Measurements from ENCODE around the gene NRF1. TPM values are rescaled to one million over a fixed set of nuclear protein-coding genes. Genes with fewer than 3 reads are reported as not detected.

The NRF1 gene
- total RNA-seq, 1 experiment from 2014 or later, result 19.3 TPM

DNA sequence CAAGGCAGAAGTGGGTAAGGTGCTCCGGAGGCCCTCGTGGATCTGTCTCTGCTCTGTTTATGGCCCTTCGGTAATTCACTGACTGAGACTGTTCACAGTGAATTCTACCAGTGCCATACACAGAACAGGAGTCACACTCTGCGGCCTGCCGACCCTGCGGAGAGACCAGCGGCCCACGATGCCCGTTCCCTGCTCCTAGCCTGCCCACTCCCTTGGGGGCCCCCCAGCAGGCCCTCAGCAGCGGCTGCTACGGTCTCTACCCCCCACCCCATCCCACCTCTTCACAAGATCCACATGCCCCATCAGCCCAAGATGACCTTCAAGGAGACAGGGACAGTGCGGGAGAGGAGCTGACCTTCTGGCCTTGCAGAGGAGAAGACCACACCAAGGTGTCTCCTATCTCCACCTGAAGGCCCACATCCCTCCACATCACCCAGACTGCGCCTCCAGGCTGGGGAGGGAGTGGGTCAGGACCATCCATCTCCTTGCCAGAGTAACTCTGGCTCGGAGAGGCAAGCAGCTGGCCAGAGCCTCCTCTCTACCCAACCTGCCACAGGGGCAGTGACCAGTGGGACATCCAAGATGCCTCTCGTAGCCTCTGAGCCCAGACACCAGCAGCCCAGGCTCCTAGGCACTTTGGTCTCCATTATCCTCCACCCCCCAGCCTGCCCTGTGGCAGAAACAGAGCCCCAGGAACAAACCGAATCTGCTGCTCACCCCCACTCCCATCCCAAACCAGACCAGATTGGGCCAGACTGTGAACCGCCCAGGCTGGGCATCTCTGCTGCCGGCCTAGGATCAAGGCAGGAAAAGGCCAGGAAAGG lies 163.6 kb downstream of the NRF1 start:
- Histone ChIP-seq H3K79me2 (ENCODE audit: insufficient read depth, low read length) (no peaks in the 10 kb centered on the region; the same call in 1 of the 2 replicates), H3K79me1 (ENCODE audit: insufficient read depth, low read depth, low read length, poor library complexity, severe bottlenecking) (no peaks in the 10 kb centered on the region), H2BK20ac (ENCODE audit: low read depth, low read length, poor library complexity, severe bottlenecking) (no peak overlapping the region), H3K9ac (ENCODE audit: extremely low read depth, insufficient read length, low read length) (no peak overlapping the region), H3K4ac (ENCODE audit: low read depth, low read length) (no peak overlapping the region), H2AK5ac (ENCODE audit: insufficient read length, low read length) (no peak overlapping the region), H3K27ac (ENCODE audit: insufficient read length, low read depth, low read length) (no peak overlapping the region), H3K27me3 (ENCODE audit: insufficient read depth, low read length) (peaks cover 20% of the 10 kb centered on the region), H3K4me1 (ENCODE audit: insufficient read depth, low read length) (peaks cover 21% of the 10 kb centered on the region; the same call in 1 of the 2 replicates), H4K8ac (replicated peaks; ENCODE audit: insufficient read length, low read depth, low read length) (no peak overlapping the region), H2BK12ac (ENCODE audit: insufficient read length, low read depth, low read length) (no peak overlapping the region), H3K23ac (ENCODE audit: insufficient read length, low read depth, low read length) (no peak overlapping the region), H2BK15ac (ENCODE audit: low read depth, low read length) (no peak overlapping the region), H3K18ac (ENCODE audit: insufficient read length, low read depth, low read length) (no peak overlapping the region), H3K56ac (ENCODE audit: insufficient read length, low read depth, low read length) (no peak overlapping the region), H2BK120ac (ENCODE audit: low read depth, low read length, poor library complexity, severe bottlenecking) (no peak overlapping the region), H4K20me1 (ENCODE audit: control insufficient read depth, insufficient read depth, insufficient read length) (peaks cover 4% of the 10 kb centered on the region), H3K23me2 (ENCODE audit: insufficient read length, low read depth, low read length, poor library complexity, severe bottlenecking) (peaks cover 32% of the 10 kb centered on the region), H3T11ph (ENCODE audit: low read length) (no peak overlapping the region), H3K4me2 (ENCODE audit: insufficient read depth, insufficient read length, low read length) (peak overlapping the region; percentile 61), H4K91ac (ENCODE audit: insufficient read length, low read depth, low read length) (no peak overlapping the region), H2BK5ac (ENCODE audit: insufficient read length, low read length) (no peak overlapping the region), H3K9me3 (ENCODE audit: control insufficient read depth, low read depth, low read length) (no peaks in the 10 kb centered on the region), H2AFZ (ENCODE audit: low read length) (no peak overlapping the region), H3K14ac (ENCODE audit: insufficient read depth, low read length) (peak overlapping the region; percentile 25), H4K5ac (ENCODE audit: insufficient read length, low read depth, low read length) (no peak overlapping the region)
- Mint-ChIP-seq H3K27ac (no peak overlapping the region), H3K4me1 (peaks cover 67 to 75% of the 10 kb centered on the region in 2 experiments), H3K9me3 (no peaks in the 10 kb centered on the region), H3K27me3 (ENCODE audit: low read depth) (peaks cover 57% of the 10 kb centered on the region), H3K4me3 (peak overlapping the region; percentile 29 to 62; a peak in 2 of 5 replicates), H3K36me3 (ENCODE audit: insufficient read depth in 1 of 3, low read depth in 3 of 3) (no peaks in the 10 kb centered on the region; a peak in 2 of 7 replicates)
- TF ChIP-seq, protein P1, sequence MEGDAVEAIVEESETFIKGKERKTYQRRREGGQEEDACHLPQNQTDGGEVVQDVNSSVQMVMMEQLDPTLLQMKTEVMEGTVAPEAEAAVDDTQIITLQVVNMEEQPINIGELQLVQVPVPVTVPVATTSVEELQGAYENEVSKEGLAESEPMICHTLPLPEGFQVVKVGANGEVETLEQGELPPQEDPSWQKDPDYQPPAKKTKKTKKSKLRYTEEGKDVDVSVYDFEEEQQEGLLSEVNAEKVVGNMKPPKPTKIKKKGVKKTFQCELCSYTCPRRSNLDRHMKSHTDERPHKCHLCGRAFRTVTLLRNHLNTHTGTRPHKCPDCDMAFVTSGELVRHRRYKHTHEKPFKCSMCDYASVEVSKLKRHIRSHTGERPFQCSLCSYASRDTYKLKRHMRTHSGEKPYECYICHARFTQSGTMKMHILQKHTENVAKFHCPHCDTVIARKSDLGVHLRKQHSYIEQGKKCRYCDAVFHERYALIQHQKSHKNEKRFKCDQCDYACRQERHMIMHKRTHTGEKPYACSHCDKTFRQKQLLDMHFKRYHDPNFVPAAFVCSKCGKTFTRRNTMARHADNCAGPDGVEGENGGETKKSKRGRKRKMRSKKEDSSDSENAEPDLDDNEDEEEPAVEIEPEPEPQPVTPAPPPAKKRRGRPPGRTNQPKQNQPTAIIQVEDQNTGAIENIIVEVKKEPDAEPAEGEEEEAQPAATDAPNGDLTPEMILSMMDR (conservative IDR thresholded peaks at IDR 0.05), result no peak
- WGBS (ENCODE audit: extremely low coverage, insufficient read length, low lambda C conversion rate), result no CpG with 5 or more reads among the region's 18 CpGs
- DNase-seq, result no peak
